OCI-M1 (cell line): ENCODE results near the gene ARHGEF19.
A peak's percentile ranks its signal among the peaks of the same experiment; 100 is the strongest.
"Not testable (repeated sequence)": the region's sequence is repeated elsewhere in the genome, so short reads cannot be mapped to it uniquely, and the experiment has no call there.

Experiments
- DNase-seq: peaks from one replicate; lab custom pipeline; 2025; lab: John Stamatoyannopoulos, UW

Gene ARHGEF19

GRCh38 chr1:16212251-16212961 lies at the start of gene ARHGEF19:
ARHGEF19 (minus strand) TSS chr1:16212652; CDS start chr1:16209054, 3,598 bp downstream.
- no peak for DNase-seq

GRCh38 chr1:16262067-16262466 lies 49.6 kb upstream of the ARHGEF19 start:
- no peak for DNase-seq

GRCh38 chr1:16260814-16261213 lies 48.4 kb upstream of the ARHGEF19 start:
- DNase-seq: no peak

- DNase-seq: no peak
Measured at GRCh38 chr1:16258591-16259135, 46.2 kb upstream of the ARHGEF19 start.

GRCh38 chr1:16257968-16258367 lies 45.5 kb upstream of the ARHGEF19 start:
- no peak for DNase-seq

- not testable (repeated sequence) for DNase-seq
Measured at GRCh38 chr1:16257556-16257955, 45.1 kb upstream of the ARHGEF19 start.

GRCh38 chr1:16256478-16256877 lies 44.0 kb upstream of the ARHGEF19 start:
- no peak for DNase-seq

GRCh38 chr1:16254263-16254928 lies 41.9 kb upstream of the ARHGEF19 start:
- no peak for DNase-seq

GRCh38 chr1:16253332-16253922 lies 41.0 kb upstream of the ARHGEF19 start:
- DNase-seq: no peak

- no peak for DNase-seq
Measured at GRCh38 chr1:16252912-16253311, 40.5 kb upstream of the ARHGEF19 start.

- no peak for DNase-seq
Measured at GRCh38 chr1:16251381-16251780, 38.9 kb upstream of the ARHGEF19 start.

- DNase-seq: no peak
Measured at GRCh38 chr1:16250524-16251251, 38.2 kb upstream of the ARHGEF19 start.

GRCh38 chr1:16249596-16250241 lies 37.3 kb upstream of the ARHGEF19 start:
- peak; percentile 61 for DNase-seq

- peak; percentile 98 for DNase-seq
Measured at GRCh38 chr1:16248603-16249516, 36.4 kb upstream of the ARHGEF19 start.

GRCh38 chr1:16248007-16248436 lies 35.6 kb upstream of the ARHGEF19 start:
- DNase-seq: no peak

GRCh38 chr1:16247441-16247840 lies 35.0 kb upstream of the ARHGEF19 start:
- no peak for DNase-seq

GRCh38 chr1:16246961-16247360 lies 34.5 kb upstream of the ARHGEF19 start:
- no peak for DNase-seq

GRCh38 chr1:16246239-16246638 lies 33.8 kb upstream of the ARHGEF19 start:
- not testable (repeated sequence) for DNase-seq

- no peak for DNase-seq
Measured at GRCh38 chr1:16245476-16246196, 33.2 kb upstream of the ARHGEF19 start.
